Hippocampal formation (tissue), 2 donors: ENCODE measurements around the gene NHLRC1.
"Not testable (repeated sequence)": the region's sequence is repeated elsewhere in the genome, so short reads cannot be mapped to it uniquely, and the experiment has no call there.

ENCODE experiments used
- DNase-seq, 2 donors: peaks; one replicate each; lab custom pipeline; 2025; lab: John Stamatoyannopoulos, UW

Gene NHLRC1

GRCh38 chr6:18122128-18123093 is at the start of gene NHLRC1:
TSS of gene NHLRC1 (minus strand) at chr6:18122677. CDS start at chr6:18122606, 71 bp downstream.
- peak; percentile 79 to 80 for DNase-seq

- DNase-seq: no peak
Observed at GRCh38 chr6:18171871-18172270, 49.4 kb upstream of the NHLRC1 start.

- DNase-seq: no peak
Observed at GRCh38 chr6:18168264-18168663, 45.8 kb upstream of the NHLRC1 start.

- DNase-seq: no peak
Observed at GRCh38 chr6:18166312-18167036, 44.0 kb upstream of the NHLRC1 start.

- no peak for DNase-seq
Observed at GRCh38 chr6:18165751-18166150, 43.3 kb upstream of the NHLRC1 start.

GRCh38 chr6:18162401-18162800 is 39.9 kb upstream of the NHLRC1 start:
- no peak for DNase-seq

GRCh38 chr6:18161431-18161830 is 39.0 kb upstream of the NHLRC1 start:
- DNase-seq: no peak

- DNase-seq: no peak
Observed at GRCh38 chr6:18160911-18161310, 38.4 kb upstream of the NHLRC1 start.

GRCh38 chr6:18155864-18156421 is 33.5 kb upstream of the NHLRC1 start:
- peak in 1 of 2 donors; percentile 32 for DNase-seq

GRCh38 chr6:18155150-18155863 is 32.8 kb upstream of the NHLRC1 start, which contains the start of gene KDM1B:
TSS of gene KDM1B (plus strand) at chr6:18155422. CDS start at chr6:18159896, 4,474 bp downstream.
- peak; percentile 98 to 99 for DNase-seq

- no peak for DNase-seq
Observed at GRCh38 chr6:18154507-18155149, 32.2 kb upstream of the NHLRC1 start, which contains the start of gene TPMT. TSS of gene TPMT (minus strand) at chr6:18155077. CDS start at chr6:18149127, 5,950 bp downstream.

GRCh38 chr6:18153311-18153703 is 30.8 kb upstream of the NHLRC1 start:
- no peak for DNase-seq

- DNase-seq: no peak
Observed at GRCh38 chr6:18151801-18152200, 29.3 kb upstream of the NHLRC1 start.

GRCh38 chr6:18151391-18151790 is 28.9 kb upstream of the NHLRC1 start:
- DNase-seq: not testable (repeated sequence)

GRCh38 chr6:18148304-18149025 is 26.0 kb upstream of the NHLRC1 start:
- no peak for DNase-seq

- no peak for DNase-seq
Observed at GRCh38 chr6:18147616-18148015, 25.1 kb upstream of the NHLRC1 start.

GRCh38 chr6:18147160-18147559 is 24.7 kb upstream of the NHLRC1 start:
- DNase-seq: no peak

GRCh38 chr6:18142591-18142861 is 20.0 kb upstream of the NHLRC1 start:
- no peak for DNase-seq

- DNase-seq: no peak
Observed at GRCh38 chr6:18141805-18142590, 19.5 kb upstream of the NHLRC1 start.
